OCI-M1 (cell line): ENCODE data around the gene PIK3R1.
"Not testable (repeated sequence)": the region's sequence is repeated elsewhere in the genome, so short reads cannot be mapped to it uniquely, and the experiment has no call there.

Source experiments
- DNase-seq: peaks from one replicate; lab custom pipeline; 2025; lab: John Stamatoyannopoulos, UW

PIK3R1 gene

DNA sequence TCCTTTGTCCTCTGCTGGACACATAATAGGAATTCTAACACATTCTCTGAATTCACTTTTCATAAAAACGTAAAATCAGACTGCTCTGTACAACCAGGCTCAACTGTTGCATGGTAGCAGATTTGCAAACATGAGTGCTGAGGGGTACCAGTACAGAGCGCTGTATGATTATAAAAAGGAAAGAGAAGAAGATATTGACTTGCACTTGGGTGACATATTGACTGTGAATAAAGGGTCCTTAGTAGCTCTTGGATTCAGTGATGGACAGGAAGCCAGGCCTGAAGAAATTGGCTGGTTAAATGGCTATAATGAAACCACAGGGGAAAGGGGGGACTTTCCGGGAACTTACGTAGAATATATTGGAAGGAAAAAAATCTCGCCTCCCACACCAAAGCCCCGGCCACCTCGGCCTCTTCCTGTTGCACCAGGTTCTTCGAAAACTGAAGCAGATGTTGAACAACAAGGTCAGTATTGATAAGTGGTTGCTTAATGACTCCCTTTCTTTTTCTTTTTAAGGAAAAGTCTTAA lies 11.1 kb downstream of the PIK3R1 start:
- DNase-seq: no peak

DNA sequence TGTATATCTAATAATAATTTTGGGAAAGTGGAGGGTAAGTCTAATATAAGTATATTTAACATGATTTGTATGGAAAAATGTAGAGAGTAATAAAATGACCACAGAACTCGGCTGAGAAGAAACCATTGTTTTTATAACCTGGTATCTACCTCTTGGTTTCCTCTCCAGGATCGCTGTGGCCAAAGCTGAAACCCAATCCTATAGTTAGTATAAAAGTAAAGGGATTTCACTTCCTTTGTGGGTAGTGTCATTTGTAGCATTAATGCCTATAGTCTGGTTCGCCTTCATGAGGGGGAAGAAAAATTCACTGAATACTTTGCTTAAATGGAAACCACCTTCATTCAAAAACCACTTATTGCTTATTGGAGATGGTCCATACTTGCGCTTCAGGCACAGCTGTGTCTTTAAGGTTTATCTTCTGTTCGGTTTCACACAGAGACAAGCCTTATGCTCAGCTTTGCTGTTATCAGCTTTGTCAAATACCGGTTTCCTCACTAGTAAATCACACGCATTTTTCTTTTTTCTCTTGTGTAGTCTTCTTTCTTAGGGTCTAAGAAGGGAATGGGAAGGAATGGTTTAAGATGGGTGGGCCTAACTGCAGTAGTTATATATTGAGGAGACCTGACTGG lies 12.1 kb downstream of the PIK3R1 start:
- peak; percentile 27 for DNase-seq

GRCh38 chr5:68229416-68229815 lies 13.9 kb downstream of the PIK3R1 start:
- no peak for DNase-seq

- DNase-seq: no peak
Observed at GRCh38 chr5:68230285-68230684, 14.7 kb downstream of the PIK3R1 start.

DNA sequence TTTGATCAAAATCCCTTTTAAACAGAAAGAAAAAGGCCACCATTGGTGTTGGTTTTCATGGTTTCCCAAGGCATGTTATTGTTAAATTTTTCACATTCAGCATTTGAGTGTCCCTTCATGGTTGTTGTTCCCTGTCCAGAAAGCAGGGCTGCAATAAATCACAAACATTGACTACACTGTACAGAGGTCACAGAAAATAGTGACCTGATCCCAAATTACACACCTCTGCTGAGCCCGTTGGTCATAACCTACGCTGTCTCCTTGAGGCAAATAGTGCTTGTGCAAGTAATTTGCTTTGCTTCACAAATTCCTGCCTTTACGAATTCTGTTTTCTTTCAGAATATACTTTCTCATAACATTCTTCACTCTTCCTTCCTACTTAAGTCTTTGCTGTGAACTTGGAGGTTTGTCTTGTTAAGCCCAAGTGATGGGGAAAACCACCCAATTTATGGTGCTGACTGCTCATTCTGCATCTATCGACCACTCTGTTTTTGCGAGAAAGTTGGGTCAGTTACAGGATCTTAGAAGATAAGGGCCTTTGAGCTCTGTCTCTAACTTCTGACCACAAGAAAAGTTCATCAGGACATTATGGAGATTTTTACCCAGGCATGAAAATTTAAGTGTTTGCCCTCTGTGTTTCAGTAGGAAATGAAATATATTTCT lies 16.0 kb downstream of the PIK3R1 start:
- DNase-seq: peak; percentile 20

DNA sequence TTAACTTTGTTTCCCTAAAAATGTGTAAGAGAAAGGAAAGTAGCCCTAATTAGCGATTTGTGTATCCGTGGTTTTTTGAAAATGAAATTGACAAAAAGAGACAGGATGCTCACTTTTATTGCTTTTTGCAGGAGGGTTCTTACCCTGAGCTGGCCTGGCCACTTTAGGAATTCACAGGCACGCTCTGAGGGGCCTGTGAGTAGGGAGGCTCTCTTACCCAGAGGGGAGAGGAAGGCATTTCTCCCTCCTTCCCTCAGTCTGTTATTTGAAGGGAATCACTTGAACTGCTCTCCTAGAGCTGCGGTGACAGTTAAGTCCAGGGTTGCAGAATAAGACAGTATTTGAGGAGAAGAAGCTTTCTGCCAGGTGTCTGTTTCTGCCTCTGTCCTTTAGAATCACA lies 16.7 kb downstream of the PIK3R1 start:
- no peak for DNase-seq

DNA sequence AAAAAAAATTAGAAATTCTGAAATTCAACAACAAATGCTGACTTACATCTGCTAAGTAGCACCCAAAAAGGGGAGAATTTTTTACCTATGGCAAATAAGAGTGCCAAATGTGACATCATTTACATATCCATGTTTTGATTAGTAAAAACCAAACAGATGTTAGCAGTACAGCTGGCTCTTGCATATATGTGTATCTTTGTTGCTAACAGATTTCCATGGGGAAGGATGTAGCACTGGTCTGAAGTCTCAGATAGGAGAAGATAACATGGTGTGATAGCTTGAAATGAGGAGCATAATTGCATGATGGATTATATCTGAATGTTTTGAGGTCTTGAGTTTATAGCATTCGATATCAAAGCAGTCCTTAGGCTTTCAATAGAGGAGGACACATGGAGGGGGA lies 17.5 kb downstream of the PIK3R1 start:
- no peak for DNase-seq

- not testable (repeated sequence) for DNase-seq
Observed at GRCh38 chr5:68235229-68235628, 19.7 kb downstream of the PIK3R1 start.

DNA sequence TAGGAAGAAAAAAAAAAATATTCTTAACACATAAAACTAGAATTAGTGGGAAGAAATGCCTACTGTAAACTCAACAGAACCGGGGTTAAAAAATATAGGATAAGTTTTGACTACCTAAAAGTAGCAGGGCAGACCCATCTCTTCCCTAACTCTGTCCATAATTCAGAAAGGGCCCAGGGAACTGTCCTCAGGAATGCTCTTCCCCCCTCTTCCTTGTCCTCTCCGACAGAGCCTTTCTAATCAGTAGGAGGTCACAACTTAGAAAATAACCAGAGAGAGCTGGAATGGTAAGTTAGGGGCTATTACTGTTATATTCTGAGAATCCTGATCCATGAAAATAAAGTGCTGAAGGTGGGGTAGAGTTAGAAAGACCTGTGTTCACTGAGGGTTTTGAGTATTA lies 22.2 kb downstream of the PIK3R1 start:
- no peak for DNase-seq

- DNase-seq: peak; percentile 88
Observed at GRCh38 chr5:68239487-68239886, 23.9 kb downstream of the PIK3R1 start.

- peak; percentile 79 for DNase-seq
Observed at GRCh38 chr5:68240202-68240601, 24.6 kb downstream of the PIK3R1 start.

DNA sequence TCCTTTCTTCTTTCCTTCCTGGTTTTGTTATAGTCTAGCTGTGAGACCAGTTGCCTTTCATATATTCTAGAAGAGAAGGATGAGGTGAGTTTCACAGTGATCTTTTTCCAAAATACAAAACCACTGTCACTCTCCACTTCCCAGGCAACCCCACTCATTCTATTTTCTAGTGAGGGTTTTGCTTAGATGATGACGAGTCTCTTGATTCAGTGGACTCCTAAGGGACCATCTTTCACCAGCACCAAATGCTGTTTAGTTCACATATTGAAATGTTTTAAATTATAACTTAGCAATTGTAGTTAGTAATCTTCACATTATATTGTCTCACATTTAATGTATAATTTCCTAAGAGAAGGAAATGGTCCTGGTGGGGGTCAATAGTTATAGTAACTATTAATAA lies 25.2 kb downstream of the PIK3R1 start:
- DNase-seq: no peak

DNA sequence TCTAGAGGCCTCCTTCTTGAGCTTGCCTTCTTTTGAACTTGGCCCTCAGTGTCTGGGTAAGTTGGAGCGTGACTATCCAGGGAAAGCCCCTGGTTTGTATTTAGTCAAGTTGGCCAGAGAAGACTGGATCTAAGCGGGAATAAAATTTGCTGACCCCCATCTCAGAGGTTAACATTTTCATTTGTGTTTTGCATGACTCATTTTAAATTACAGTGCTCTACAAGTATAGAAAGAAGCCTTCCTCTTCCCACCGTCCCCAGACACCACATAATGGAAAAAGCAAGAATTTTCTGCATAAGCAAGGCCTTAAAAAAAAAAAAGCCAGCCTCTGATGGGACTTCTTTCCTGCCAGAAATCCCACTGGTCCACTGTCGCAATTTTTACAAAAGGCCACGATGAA lies 27.2 kb downstream of the PIK3R1 start:
- no peak for DNase-seq

- DNase-seq: no peak
Observed at GRCh38 chr5:68243251-68243650, 27.7 kb downstream of the PIK3R1 start.

- DNase-seq: no peak
Observed at GRCh38 chr5:68243681-68244080, 28.1 kb downstream of the PIK3R1 start.

DNA sequence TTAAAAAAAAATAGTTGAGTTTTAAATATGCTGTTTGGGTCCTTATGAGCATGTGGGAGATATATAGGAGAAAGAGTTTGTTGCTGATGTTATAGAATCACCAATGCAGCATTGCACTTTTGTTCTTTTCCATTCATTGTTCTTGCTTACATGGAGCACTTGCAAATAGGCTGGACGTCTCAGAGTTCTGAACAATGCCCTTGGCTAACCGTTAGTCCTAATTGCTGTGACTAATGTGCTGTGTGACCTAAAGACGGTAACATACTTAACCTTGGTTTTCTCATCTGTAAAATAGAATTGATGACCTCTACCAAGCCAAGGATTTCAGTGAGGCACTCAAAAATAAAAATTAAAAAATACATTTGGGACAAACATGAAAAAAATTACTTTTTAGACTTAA lies 29.8 kb downstream of the PIK3R1 start:
- DNase-seq: no peak

DNA sequence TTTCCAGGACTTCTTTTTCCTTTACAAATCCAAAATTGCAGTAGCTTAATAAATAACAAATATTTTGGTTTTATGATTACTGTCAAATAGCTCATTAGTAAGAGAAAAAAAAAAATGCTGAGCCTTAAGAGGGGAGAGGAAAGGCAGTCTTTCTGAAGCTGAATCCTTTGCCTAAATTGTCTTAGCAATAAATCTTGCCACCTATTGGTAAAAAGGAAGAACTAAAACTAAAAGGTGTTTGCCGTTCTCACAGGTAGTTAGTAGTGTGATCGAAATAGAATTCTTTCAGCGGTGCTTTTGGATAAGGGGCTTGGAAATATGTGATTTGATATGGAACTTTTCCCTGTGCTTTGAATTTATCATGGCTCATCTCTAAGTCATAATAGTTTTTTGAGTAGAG lies 31.2 kb downstream of the PIK3R1 start:
- no peak for DNase-seq

DNA sequence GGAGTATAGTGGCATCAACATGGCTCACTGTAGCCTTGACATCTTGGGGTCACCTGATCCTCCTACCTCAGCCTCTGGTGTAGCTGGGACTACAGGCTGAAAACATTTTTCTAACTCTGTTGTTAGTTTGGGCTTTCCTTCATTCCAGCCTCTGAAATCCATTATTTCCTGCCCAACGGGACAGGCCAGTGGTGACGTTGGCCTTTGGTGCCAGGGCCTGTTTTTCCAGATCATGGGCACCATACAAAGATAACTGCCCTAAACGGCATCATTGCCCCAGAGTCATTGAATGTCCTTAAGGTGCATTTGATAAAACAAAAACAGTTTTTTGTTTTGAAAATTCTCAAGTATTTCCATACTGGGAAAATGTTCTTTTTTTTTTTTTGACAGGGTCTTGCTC lies 32.1 kb downstream of the PIK3R1 start:
- DNase-seq: no peak

- no peak for DNase-seq
Observed at GRCh38 chr5:68248896-68249295, 33.3 kb downstream of the PIK3R1 start.

DNA sequence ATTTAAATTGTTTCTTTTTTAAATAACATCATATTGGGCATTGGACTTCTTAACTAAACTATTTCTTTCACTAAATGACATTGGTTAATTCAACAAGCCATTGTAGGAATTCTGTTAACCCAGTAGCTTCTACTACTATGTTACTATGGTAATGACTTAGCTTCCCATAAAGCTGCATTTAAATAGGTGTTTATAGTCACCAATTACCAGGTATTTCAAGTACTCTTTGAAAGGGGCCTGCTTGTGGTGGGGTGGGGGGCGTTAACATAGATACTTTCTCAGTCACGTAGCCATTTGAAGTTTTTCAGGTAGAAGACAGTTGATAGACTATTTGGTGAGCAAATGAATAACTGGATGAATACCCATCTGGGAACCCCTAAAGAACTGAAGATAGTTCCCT lies 34.0 kb downstream of the PIK3R1 start:
- DNase-seq: no peak

- no peak for DNase-seq
Observed at GRCh38 chr5:68250661-68251298, 35.2 kb downstream of the PIK3R1 start.

- no peak for DNase-seq
Observed at GRCh38 chr5:68251386-68251785, 35.8 kb downstream of the PIK3R1 start.

DNA sequence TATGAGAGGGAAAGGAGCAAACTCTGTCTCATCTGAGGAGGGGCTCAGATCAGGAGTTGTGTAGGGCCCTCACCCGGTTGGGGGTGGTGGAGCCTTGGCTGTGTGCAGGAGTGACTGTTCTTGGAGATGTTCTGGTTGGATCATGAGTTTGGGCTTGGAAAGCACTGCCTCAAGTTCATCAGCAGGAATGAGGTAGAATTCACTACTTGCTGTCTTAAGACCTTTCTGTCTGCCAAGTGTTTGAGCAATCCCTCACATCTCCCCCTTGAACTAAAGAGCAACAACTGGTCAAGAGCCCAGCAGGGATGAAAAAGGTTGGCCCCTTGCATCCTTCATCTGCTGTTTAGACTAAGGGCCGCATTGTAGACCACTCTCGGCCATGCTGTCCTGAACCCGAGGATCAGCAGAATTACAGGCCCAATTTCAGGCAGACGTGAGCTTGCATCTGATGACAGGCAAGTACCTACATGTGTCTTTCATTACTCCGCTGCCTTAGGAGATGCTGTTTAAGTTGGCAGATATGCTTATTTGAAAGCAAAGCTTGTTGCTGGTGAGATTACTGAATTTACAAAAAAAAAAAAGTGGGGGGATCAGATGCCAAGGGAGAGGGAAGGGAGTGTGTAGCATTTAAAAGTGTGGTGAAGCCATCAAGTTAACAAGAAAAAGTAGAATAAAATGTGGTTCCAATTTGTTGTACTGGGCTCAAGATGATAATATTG lies 36.4 kb downstream of the PIK3R1 start:
- DNase-seq: no peak
